Spleen (tissue), 7 donors: Measurements from ENCODE around the gene AKT3.

Experiments used
- POLR2A ChIP-seq, 3 donors: fragments of 450-650 bp; IDR thresholded peaks; one replicate each; pipeline ENCODE4 v1.5.1; 2017; ENCODE audit warnings: antibody characterized with exemption in 3 of 3, mild to moderate bottlenecking in 1 of 3
- TF ChIP-seq, protein P1 (sequence below), 11 experiments: fragments of 200-600 bp in 7 of 11; fragments of 450-650 bp in 4 of 11; sonication (generic) in 4 of 11; IDR thresholded peaks in 8 of 11; conservative IDR thresholded peaks in 3 of 11; 1 replicate in 7 of 11; 2 replicates in 4 of 11; pipeline versions ENCODE4 v1.4.0 to v1.8.0; 2016 to 2021; ENCODE audit warnings: antibody characterized with exemption in 11 of 11, inconsistent platforms in 4 of 11, mild to moderate bottlenecking in 1 of 11
- donor health status: DM: no; HTN: no; CAD: no; lungs with moderate emphysema.
- donor health status: DM: no; HTN: no; CAD: no.
- donor health status: DM: no; HTN: no; CAD: no.

- TF ChIP-seq, protein P1, sequence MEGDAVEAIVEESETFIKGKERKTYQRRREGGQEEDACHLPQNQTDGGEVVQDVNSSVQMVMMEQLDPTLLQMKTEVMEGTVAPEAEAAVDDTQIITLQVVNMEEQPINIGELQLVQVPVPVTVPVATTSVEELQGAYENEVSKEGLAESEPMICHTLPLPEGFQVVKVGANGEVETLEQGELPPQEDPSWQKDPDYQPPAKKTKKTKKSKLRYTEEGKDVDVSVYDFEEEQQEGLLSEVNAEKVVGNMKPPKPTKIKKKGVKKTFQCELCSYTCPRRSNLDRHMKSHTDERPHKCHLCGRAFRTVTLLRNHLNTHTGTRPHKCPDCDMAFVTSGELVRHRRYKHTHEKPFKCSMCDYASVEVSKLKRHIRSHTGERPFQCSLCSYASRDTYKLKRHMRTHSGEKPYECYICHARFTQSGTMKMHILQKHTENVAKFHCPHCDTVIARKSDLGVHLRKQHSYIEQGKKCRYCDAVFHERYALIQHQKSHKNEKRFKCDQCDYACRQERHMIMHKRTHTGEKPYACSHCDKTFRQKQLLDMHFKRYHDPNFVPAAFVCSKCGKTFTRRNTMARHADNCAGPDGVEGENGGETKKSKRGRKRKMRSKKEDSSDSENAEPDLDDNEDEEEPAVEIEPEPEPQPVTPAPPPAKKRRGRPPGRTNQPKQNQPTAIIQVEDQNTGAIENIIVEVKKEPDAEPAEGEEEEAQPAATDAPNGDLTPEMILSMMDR (IDR thresholded peaks at IDR 0.05 in 8 of 11, conservative IDR thresholded peaks at IDR 0.05 in 3 of 11), result no peak
- TF ChIP-seq POLR2A (IDR thresholded peaks at IDR 0.05), result no peak
Observed at GRCh38 chr1:243885806-243886205, 35.8 kb upstream of the AKT3 start.
